Stimulated activated CD8-positive, alpha-beta memory T cell treated with anti-CD3 and anti-CD28 coated beads, Interleukin-12 subunit alpha, Interleukin-12 subunit beta, amount 100 ng/mL, for 1 hour (primary cell): Measurements from ENCODE around the gene SPINK1.
"Not testable (repeated sequence)": the region's sequence is repeated elsewhere in the genome, so short reads cannot be mapped to it uniquely, and the experiment has no call there.

Experiments used
- DNase-seq: peaks from one replicate; pipeline ENCODE4 v3.0.0-alpha.2; 2020; ENCODE audit warnings: low read depth

SPINK1 gene

GRCh38 chr5:147831465-147831864 lies at the start of gene SPINK1:
Gene SPINK1, minus strand, starts transcription at chr5:147831671. Its CDS starts 94 bp downstream, at chr5:147831577.
- no peak for DNase-seq

GRCh38 chr5:147880487-147880886 lies 49.0 kb upstream of the SPINK1 start:
- DNase-seq: no peak

DNA sequence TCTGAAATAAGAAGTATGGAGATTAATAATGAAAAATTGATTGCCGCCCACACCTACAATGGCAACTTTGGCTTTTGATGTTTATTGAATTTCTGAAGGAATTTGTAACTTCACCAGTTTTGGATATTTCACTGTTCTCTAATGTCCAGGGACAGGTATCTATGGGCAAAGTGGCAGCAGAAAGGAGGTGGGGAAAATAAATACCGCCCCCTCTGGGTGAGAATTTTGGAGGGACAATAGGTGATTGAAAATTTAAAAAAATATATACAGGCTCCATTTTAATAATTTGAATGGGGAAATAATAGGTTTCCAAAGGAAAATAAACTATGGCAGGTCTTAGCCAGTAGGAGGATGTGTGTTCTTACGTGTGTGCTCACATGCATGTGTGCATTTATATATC lies 48.3 kb upstream of the SPINK1 start:
- DNase-seq: no peak

GRCh38 chr5:147878066-147878759 lies 46.7 kb upstream of the SPINK1 start, which contains the start of gene SCGB3A2:
Gene SCGB3A2, plus strand, starts transcription at chr5:147878711. Its CDS starts 93 bp downstream, at chr5:147878804.
- DNase-seq: no peak

DNA sequence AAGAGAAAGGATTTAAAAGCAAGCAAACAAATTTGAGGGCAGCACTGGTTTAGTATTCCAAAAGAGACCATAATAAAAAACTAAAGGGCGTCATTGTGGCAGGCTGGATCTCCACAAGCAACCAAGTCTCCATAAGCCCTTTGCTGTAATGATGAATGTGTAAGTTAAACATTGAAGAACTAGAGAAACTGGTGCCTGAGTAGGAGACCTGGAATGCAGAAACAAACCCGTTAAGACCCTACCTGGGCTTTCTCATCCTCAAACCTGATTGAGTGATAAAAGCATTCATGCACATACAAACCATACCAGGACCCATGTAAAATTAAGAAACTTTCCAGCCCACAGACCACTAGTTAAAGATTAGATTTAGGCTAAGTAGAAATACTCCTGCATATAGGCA lies 45.2 kb upstream of the SPINK1 start:
- DNase-seq: no peak

DNA sequence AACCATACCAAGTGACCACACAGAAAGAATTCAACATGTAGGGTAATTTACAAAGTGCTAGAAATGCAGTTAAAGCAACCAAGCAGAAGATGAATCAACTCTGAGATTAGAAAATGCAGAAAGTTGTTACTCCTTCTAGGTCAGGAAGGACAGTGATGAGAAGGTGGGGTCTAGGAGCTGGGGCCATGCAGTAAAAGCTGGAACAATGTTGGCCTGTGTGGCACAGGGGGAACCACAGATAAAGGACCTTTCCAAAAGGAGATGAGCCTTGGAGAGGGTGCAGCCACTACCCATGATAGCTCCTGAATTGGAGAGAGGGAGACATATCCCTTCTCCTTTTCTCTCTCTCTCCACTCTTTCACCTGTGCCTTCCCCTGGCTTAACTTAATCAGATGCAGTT lies 44.7 kb upstream of the SPINK1 start:
- DNase-seq: no peak

DNA sequence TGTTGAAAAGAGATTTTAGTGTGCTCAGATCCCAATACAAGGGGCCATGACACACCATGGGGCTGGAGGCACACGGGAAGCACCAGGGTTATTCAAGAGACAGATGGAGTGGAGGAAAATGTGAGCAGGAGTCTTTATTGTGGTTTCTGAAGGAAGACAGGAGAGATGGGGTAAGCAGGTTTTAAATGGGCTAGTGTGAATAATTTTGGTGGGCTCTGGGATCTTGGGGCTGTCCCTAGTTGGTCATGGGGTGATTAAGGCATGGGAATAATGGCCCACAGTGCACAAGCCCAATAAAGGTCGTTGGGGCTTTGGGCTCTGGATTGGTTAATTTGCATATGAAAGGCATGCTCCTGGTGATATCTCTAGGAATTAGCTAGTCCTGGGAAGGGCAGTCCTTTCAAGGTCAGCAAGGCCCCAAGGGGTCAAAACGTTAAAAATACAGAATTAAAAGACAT lies 43.5 kb upstream of the SPINK1 start:
- no peak for DNase-seq

DNA sequence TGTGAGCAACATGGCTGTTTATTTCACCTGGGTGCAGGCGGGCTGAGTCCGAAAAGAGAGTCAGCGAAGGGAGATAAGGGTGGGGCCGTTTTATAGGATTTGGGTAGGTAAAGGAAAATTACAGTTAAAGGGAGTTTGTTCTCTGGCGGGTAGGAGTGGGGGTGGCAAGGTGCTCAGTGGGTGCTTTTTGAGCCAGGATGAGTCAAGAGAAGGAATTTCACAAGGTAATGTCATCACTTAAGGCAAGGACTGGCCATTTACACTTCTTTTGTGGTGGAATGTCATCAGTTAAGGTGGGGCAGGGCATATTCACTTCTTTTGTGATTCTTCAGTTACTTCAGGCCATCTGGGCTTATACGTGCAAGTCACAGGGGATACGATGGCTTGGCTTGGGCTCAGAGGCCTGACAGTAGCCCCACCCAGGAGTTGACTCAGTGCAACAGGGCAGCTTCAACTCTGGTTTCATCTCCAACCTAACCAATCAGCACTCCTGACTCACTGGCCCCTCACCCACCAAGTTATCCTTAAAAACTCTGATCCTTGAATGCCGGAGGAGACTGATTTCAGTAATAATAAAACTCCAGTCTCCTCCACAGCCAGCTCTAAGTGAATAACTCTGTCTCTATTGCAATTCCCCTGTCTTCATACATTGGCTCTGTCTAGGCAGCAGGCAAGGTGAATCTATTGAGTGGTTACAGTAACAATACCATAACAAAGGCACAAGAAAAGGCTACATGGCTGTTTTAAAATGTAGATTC lies 42.8 kb upstream of the SPINK1 start:
- DNase-seq: not testable (repeated sequence)

GRCh38 chr5:147872744-147873435 lies 41.4 kb upstream of the SPINK1 start:
- not testable (repeated sequence) for DNase-seq

- DNase-seq: not testable (repeated sequence)
Observed at GRCh38 chr5:147871980-147872549, 40.6 kb upstream of the SPINK1 start.

- not testable (repeated sequence) for DNase-seq
Observed at GRCh38 chr5:147869892-147870291, 38.4 kb upstream of the SPINK1 start.

- DNase-seq: no peak
Observed at GRCh38 chr5:147869112-147869511, 37.6 kb upstream of the SPINK1 start.

GRCh38 chr5:147863454-147864158 lies 32.1 kb upstream of the SPINK1 start:
- no peak for DNase-seq

- DNase-seq: no peak
Observed at GRCh38 chr5:147860641-147861025, 29.2 kb upstream of the SPINK1 start.

DNA sequence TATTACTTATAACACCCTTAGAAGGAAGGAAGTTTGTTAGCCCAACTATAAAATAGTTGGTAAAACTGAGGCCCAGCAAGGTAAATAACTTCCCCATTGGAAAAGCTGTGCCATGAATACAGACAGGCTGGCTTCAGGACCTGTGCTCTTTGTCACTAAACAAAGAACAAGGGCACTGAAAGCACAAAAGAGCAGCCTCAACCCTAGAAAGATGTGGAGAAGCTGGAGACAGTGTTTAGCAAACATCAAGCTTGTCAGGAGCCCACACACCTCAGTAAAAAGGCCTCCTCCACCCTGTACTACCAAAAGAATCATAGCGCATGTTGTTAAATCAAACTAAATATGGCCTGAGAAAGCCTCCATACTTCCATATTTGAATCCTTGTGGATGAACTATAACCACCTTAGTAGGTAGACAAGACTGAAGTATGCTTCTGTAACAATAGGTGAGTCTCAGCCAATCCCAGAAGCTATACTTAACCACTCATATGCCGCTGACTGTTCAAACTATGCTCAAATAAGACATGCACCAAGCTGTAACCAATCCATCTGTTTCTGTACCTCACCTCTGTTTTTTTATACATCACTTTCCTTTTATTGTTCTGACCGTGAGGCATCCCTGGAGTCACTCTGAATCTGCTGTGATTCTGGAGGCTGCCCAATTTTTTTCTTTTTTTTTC lies 28.6 kb upstream of the SPINK1 start:
- no peak for DNase-seq

DNA sequence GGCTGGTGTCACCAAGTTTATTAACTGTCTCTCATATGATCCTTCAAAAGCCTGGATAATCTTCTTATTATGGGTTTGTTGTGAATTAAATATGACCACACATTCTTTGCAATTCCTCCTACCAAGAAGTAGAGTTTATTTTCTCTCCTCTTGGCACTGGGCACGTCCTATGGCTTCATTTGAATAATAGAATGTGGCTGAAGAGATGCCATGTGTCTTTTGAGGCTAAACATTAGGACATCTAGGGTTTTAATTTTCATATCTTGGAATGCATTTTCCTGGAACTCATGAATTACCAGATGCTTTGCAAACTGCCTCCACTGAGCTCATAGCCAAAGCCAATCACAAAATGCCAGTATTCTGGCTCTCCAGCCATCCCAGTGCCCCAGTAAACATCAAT lies 27.1 kb upstream of the SPINK1 start:
- DNase-seq: no peak

DNA sequence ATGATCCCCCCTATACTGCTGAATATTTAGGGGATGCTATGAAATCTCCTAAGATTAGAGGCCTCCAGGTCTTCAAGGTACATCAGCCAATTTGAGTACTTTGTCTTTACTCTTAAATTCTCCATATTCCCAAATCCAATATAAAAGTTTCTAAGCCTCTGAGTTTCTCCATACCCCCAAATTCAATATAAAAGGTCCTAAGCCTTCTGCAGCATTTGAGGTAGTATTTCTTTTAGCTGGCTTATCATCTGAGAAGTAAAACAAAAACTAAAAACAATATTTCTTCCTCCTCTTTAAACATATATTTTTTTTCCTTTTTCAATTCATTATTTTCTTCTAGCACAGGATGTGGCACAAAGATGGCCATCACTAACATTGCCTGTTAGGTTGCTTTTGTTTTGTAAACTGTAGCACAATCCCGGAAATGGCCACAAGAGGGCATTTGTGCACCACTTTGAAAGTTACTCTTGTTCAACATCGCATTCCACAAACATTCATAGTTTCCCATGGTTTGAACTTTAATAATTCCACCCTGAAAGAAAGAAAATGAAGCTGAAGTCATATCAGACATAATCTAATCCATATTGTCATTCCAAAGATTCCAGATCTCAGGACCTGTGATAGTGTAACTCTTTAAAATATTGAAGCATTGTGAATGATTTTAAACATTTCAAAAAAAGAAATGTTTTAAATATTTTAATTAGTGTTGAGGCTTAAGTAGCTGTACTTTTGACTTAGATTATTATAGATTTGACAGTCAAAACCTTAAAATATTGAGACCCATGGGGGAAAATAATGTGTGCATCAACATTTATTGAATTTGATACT lies 26.0 kb upstream of the SPINK1 start:
- DNase-seq: peak; percentile 17

DNA sequence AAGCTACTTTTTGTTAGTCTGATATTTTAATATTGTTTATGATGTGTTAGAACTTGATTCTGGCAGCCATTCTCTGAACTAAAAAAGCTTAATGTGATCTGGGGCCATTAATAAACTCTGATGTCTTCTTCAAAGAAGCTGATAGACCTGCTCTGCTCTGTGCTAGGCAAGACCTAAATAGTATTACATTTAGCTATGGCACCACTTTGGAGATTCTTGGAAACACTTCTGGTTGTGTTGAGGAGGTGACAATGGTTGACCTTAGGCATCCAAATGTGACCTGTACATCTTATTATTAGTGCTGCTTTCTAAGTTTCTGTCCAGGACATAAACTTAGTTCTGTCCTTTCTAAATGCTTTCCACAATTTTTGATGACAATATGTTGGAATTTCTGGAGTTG lies 25.3 kb upstream of the SPINK1 start:
- DNase-seq: no peak

DNA sequence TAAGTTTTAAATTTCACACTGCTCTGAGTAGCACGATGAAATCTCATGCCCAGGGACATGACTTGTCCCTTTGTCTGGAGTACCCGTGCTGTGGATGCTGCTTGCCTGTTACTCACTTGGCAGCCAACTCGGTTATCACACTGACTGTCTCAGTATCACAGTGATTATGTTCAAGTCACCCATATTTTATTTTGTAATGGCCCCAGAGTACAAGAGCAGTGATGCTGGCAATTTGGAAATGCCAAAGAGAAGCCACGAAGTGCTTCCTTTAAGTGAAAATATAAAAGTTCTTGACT lies 24.3 kb upstream of the SPINK1 start:
- DNase-seq: no peak
